MM.1S (cell line): Measurements from ENCODE around the gene ABHD18.

Experiments used
- CTCF ChIP-seq: fragments of 300-600 bp; sonication (generic); IDR thresholded peaks from 2 replicates; pipeline ENCODE4 v1.5.1; 2016; ENCODE audit warnings: antibody characterized with exemption, low read length, mixed read lengths
- EZH2 ChIP-seq: fragments of 300-600 bp; sonication (generic); optimal IDR thresholded peaks from 2 replicates; pipeline ENCODE3; 2017; ENCODE audit warnings: low read depth, mild to moderate bottlenecking, antibody characterized with exemption, low read length, mixed read lengths
- EZH2phosphoT487 ChIP-seq: fragments of 300-600 bp; sonication (generic); IDR thresholded peaks from 2 replicates; pipeline ENCODE4 v1.6.1; 2018; ENCODE audit warnings: antibody characterized with exemption, low read length

GRCh38 chr4:127978930-127979329, 13.7 kb downstream of the ABHD18 start:
- TF ChIP-seq CTCF (no peak), EZH2 (no peak), EZH2phosphoT487 (no peak)
